ENCODE measurements around the gene WWOX.

Gene WWOX

GRCh38 chr16:78792952-78793351 lies 693.5 kb downstream of the WWOX start:
- TF ChIP-seq GATA1 (IDR thresholded peaks at IDR 0.05; ENCODE audit: low read depth, low read length), result no peak
- TF ChIP-seq POLR2A (IDR thresholded peaks at IDR 0.05; ENCODE audit: low read length), result no peak
- no peak for DNase-seq

- no peak for DNase-seq
- no peak for TF ChIP-seq POLR2A (IDR thresholded peaks at IDR 0.05; ENCODE audit: low read length)
- no peak for TF ChIP-seq GATA1 (IDR thresholded peaks at IDR 0.05; ENCODE audit: low read depth, low read length)
Observed at GRCh38 chr16:78794581-78795250, 695.3 kb downstream of the WWOX start.

GRCh38 chr16:78795433-78795832 lies 696.0 kb downstream of the WWOX start:
- TF ChIP-seq POLR2A (IDR thresholded peaks at IDR 0.05; ENCODE audit: low read length) (no peak), GATA1 (IDR thresholded peaks at IDR 0.05; ENCODE audit: low read depth, low read length) (no peak)
- no peak for DNase-seq

GRCh38 chr16:78796221-78796866 lies 696.9 kb downstream of the WWOX start:
- DNase-seq, result peak; percentile 52 to 69
- no peak for TF ChIP-seq GATA1 (IDR thresholded peaks at IDR 0.05; ENCODE audit: low read depth, low read length)
- TF ChIP-seq POLR2A (IDR thresholded peaks at IDR 0.05; ENCODE audit: low read length), result no peak

- DNase-seq, result no peak
- no peak for TF ChIP-seq GATA1 (IDR thresholded peaks at IDR 0.05; ENCODE audit: low read depth, low read length)
- no peak for TF ChIP-seq POLR2A (IDR thresholded peaks at IDR 0.05; ENCODE audit: low read length)
Observed at GRCh38 chr16:78799429-78799828, 700.0 kb downstream of the WWOX start.

- no peak for DNase-seq
- TF ChIP-seq GATA1 (IDR thresholded peaks at IDR 0.05; ENCODE audit: low read depth, low read length) (no peak), POLR2A (IDR thresholded peaks at IDR 0.05; ENCODE audit: low read length) (no peak)
Observed at GRCh38 chr16:78800523-78800922, 701.1 kb downstream of the WWOX start.

GRCh38 chr16:78804058-78804735 lies 704.7 kb downstream of the WWOX start:
- TF ChIP-seq GATA1 (IDR thresholded peaks at IDR 0.05; ENCODE audit: low read depth, low read length) (no peak), POLR2A (IDR thresholded peaks at IDR 0.05; ENCODE audit: low read length) (no peak)
- no peak for DNase-seq

- DNase-seq, result no peak
- no peak for TF ChIP-seq GATA1 (IDR thresholded peaks at IDR 0.05; ENCODE audit: low read depth, low read length)
- no peak for TF ChIP-seq POLR2A (IDR thresholded peaks at IDR 0.05; ENCODE audit: low read length)
Observed at GRCh38 chr16:78805556-78805955, 706.1 kb downstream of the WWOX start.

- DNase-seq, result no peak
Observed at GRCh38 chr16:78811247-78811646, 711.8 kb downstream of the WWOX start.

GRCh38 chr16:78812582-78812981 lies 713.1 kb downstream of the WWOX start:
- no peak for DNase-seq
- no peak for TF ChIP-seq GATA1 (IDR thresholded peaks at IDR 0.05; ENCODE audit: low read depth, low read length)
- no peak for TF ChIP-seq POLR2A (IDR thresholded peaks at IDR 0.05; ENCODE audit: low read length)

More at GRCh38 chr16:78811247-78811646, 711.8 kb downstream of the WWOX start:
- TF ChIP-seq GATA1 (IDR thresholded peaks at IDR 0.05; ENCODE audit: low read depth, low read length), result no peak
- no peak for TF ChIP-seq POLR2A (IDR thresholded peaks at IDR 0.05; ENCODE audit: low read length)

- no peak for TF ChIP-seq POLR2A (IDR thresholded peaks at IDR 0.05; ENCODE audit: low read length)
- no peak for TF ChIP-seq GATA1 (IDR thresholded peaks at IDR 0.05; ENCODE audit: low read depth, low read length)
- DNase-seq, result no peak
Observed at GRCh38 chr16:78813661-78814311, 714.3 kb downstream of the WWOX start.

GRCh38 chr16:78815713-78816112 lies 716.3 kb downstream of the WWOX start:
- DNase-seq, result no peak
- TF ChIP-seq GATA1 (IDR thresholded peaks at IDR 0.05; ENCODE audit: low read depth, low read length), result no peak

- no peak for DNase-seq
Observed at GRCh38 chr16:78816499-78817195, 717.2 kb downstream of the WWOX start.

More at GRCh38 chr16:78816499-78817195, 717.2 kb downstream of the WWOX start:
- TF ChIP-seq POLR2A (IDR thresholded peaks at IDR 0.05; ENCODE audit: low read length), result no peak
- no peak for TF ChIP-seq GATA1 (IDR thresholded peaks at IDR 0.05; ENCODE audit: low read depth, low read length)
